Erythroblast (primary cell): ENCODE data around the gene FGF14.

Source experiments
- GATA1 ChIP-seq: IDR thresholded peaks from 2 replicates; pipeline ENCODE4 v1.6.1; 2011; ENCODE audit warnings: low read depth, mild to moderate bottlenecking, control low read depth, low read length, moderate library complexity
- POLR2A ChIP-seq: IDR thresholded peaks from 2 replicates; pipeline ENCODE4 v1.6.1; 2011; ENCODE audit warnings: mild to moderate bottlenecking, low read length

DNA sequence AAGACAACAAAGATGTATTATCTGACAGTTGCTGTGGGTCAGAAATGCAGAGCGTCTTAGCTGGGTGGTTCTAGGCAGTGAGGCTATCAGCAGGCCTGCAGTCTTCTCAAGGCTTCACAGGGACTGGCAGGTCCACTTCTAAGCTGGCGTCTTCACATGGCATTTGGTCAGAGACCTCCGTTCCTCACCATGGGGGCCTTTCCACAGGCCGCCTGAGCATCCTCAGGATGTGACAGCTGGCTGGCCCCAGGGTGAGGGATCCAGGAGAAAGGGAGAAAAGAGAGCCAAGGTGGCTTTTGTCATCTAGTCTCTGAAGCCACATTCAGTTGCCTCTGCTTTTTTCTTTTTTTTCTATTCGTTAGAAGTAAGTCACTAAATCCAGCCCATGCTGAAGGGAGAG lies 50.3 kb downstream of the FGF14 start:
- TF ChIP-seq POLR2A: no peak
- no peak for TF ChIP-seq GATA1
